Caco-2 (cell line): ENCODE results near the gene ZNF610. TPM values are rescaled to one million over a fixed set of nuclear protein-coding genes. Genes with fewer than 3 reads are reported as not detected.

ENCODE experiments used
- BruUV-seq: library from RNA; stranded (reverse); fragments of 400-500 nt; replicated peaks from 2 replicates; lab custom pipeline; 2021; lab: Mats Ljungman, UMichigan
- CTCF ChIA-PET: fragments of 300-600 bp; sonication (Branson Sonifier 250); formaldehyde crosslinking; loops from one replicate; lab custom pipeline; 2022; ENCODE audit warnings: antibody characterized with exemption; lab: Charles Lee
- POLR2A ChIA-PET: fragments of 300-600 bp; sonication (Branson Sonifier 250); formaldehyde crosslinking; loops from one replicate; lab custom pipeline; 2022; ENCODE audit warnings: antibody characterized with exemption; lab: Charles Lee
- DNase-seq, 2 experiments: peaks; one replicate each; pipeline versions ENCODE4 v3.0.0 to v3.0.0-alpha.2; 2020 to 2022
- H3K27me3 ChIP-seq: replicated peaks from 2 replicates; pipeline ENCODE4 v1.6.0; 2011; ENCODE audit warnings: low read length; ENCODE audit not compliant: control insufficient read depth, insufficient read depth
- H3K36me3 ChIP-seq: 2 replicates; pipeline ENCODE4 v1.5.1; 2011; ENCODE audit warnings: low read length; ENCODE audit not compliant: control insufficient read depth, insufficient read depth
- H3K4me1 ChIP-seq: fragments of 250-450 bp; sonication (Bioruptor Pico); 2 replicates; pipeline ENCODE4 v1.5.1; 2020; ENCODE audit warnings: mild to moderate bottlenecking
- H3K4me3 ChIP-seq: 2 replicates; pipeline ENCODE4 v1.5.1; 2011; ENCODE audit warnings: low read depth, mild to moderate bottlenecking, control low read depth, low read length
- H3K9me3 ChIP-seq: fragments of 250-450 bp; sonication (Bioruptor Pico); 2 replicates; pipeline ENCODE4 v1.5.1; 2020; ENCODE audit warnings: mild to moderate bottlenecking, moderate library complexity
- H3K27ac Mint-ChIP-seq: one replicate; pipeline ENCODE4 v1.8.0; 2022; ENCODE audit warnings: mixed read lengths; ENCODE audit not compliant: unreplicated experiment
- H3K27me3 Mint-ChIP-seq: one replicate; pipeline ENCODE4 v1.8.0; 2022; ENCODE audit warnings: mixed read lengths; ENCODE audit not compliant: insufficient read depth, unreplicated experiment
- H3K36me3 Mint-ChIP-seq: one replicate; pipeline ENCODE4 v1.8.0; 2022; ENCODE audit warnings: mild to moderate bottlenecking, mixed read lengths; ENCODE audit not compliant: insufficient read depth, unreplicated experiment
- H3K4me1 Mint-ChIP-seq: one replicate; pipeline ENCODE4 v1.8.0; 2022; ENCODE audit warnings: low read depth, mixed read lengths; ENCODE audit not compliant: unreplicated experiment
- H3K4me3 Mint-ChIP-seq: one replicate; pipeline ENCODE4 v1.8.0; 2022; ENCODE audit warnings: mild to moderate bottlenecking, moderate library complexity, mixed read lengths; ENCODE audit not compliant: unreplicated experiment
- H3K9me3 Mint-ChIP-seq: one replicate; pipeline ENCODE4 v1.8.0; 2022; ENCODE audit warnings: mixed read lengths; ENCODE audit not compliant: unreplicated experiment
- CTCF ChIP-seq, 2 experiments: fragments of 200-600 bp in 1 of 2; IDR thresholded peaks; 1 replicate in 1 of 2; 2 replicates in 1 of 2; pipeline versions ENCODE4 v1.5.1 to v1.8.0; 2011 to 2022; ENCODE audit warnings: antibody characterized with exemption in 1 of 2, control low read depth in 1 of 2, inconsistent platforms in 1 of 2, low read depth in 1 of 2, low read length in 1 of 2, mild to moderate bottlenecking in 1 of 2, moderate library complexity in 1 of 2; ENCODE audit not compliant: insufficient read depth in 1 of 2, severe bottlenecking in 1 of 2, unreplicated experiment in 1 of 2
- intact Hi-C: fragments of 100-400 bp; cut with micrococcal nuclease; formaldehyde crosslinking; loops from one replicate; pipeline ENCODE4 v1.10.0; 2022; ENCODE audit not compliant: unreplicated experiment
- total RNA-seq: library from RNA; stranded (reverse); gene quantifications from 2 replicates; pipeline ENCODE4 v1.2.3, GENCODE V29; 2022

The ZNF610 gene
- total RNA-seq, 1 experiment from 2014 or later, result 0.41 TPM

- H3K9me3 ChIP-seq, result peaks cover 36% of the 10 kb centered on the region
- no peak for TF ChIP-seq CTCF (IDR thresholded peaks at IDR 0.05; ENCODE audit: insufficient read depth in 1 of 2, low read depth in 1 of 2, low read length in 1 of 2, severe bottlenecking in 1 of 2, unreplicated experiment in 1 of 2)
- ChIA-PET POLR2A (no interaction called here), CTCF (no interaction called here)
- DNase-seq, result no peak
- intact Hi-C loops, result no loop called here
- no peaks in the 10 kb centered on the region for H3K27me3 Mint-ChIP-seq
- H3K4me3 ChIP-seq, result no peak overlapping the region
- no TSS peak for BruUV-seq
- no peaks in the 10 kb centered on the region for H3K4me1 Mint-ChIP-seq
- H3K36me3 ChIP-seq, result no peaks in the 10 kb centered on the region
- no peak overlapping the region for H3K27ac Mint-ChIP-seq
- H3K4me3 Mint-ChIP-seq, result no peak overlapping the region
- H3K9me3 Mint-ChIP-seq, result peaks cover 41% of the 10 kb centered on the region
- H3K4me1 ChIP-seq, result no peaks in the 10 kb centered on the region
- H3K27me3 ChIP-seq, result no peaks in the 10 kb centered on the region
- peaks cover 5% of the 10 kb centered on the region for H3K36me3 Mint-ChIP-seq
Observed at GRCh38 chr19:52391135-52391534, 55.1 kb downstream of the ZNF610 start.

DNA sequence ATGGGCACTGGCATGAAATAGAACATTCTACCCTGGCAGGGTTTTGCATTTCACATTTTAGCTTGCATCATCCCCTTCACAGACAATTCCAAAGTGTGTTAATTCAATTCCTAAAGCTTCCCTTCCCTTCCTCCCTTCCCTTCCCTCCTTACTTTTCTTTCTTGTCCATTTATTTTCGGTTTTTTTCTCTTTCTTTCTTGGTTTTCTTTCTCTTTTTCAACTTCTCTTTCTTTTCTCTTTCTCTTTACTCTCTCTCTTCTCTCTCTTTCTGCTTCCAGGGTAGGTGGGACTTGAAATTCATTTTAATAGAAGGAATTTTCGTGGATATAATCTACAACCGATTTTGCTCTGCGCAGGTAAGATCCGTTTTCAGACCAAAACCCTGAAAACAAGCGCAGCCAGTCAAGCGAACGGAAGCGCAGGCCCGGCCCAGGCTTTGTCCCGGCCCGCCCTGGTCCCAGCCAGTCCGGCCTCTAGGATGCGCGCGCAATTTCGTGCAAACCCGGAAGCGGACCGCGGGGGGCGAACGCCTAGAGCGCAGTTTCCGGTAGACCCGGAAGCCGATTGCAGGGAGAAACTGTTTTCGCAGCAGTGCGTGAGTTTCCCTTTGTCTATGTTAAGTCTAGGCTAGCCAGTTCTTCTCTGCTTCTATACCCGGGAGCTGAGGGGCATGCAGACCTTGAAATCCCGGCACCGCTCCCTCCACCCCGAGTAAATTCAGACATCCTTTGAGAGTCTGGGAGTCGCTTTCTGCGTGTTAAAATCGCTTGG, 61.5 kb downstream of the ZNF610 start, which contains the start of gene ZNF528:
Gene ZNF528 (plus strand): TSS at position 540 of the 771 bp plus-strand sequence. CDS start 4,165 bp downstream, outside the sequence.
- peak within 1 kb of the TSS; percentile 71 for H3K4me3 Mint-ChIP-seq
- intact Hi-C loops, result loop anchor here (5.0 kb wide), 1 partner anchor 130 kb away; the partner anchor contains the start of gene ZNF808
- H3K4me3 ChIP-seq, result peak within 1 kb of the TSS; percentile 66
- H3K27me3 ChIP-seq, result no peaks in the 10 kb centered on the region
- peaks cover 3% of the 10 kb centered on the region for H3K27me3 Mint-ChIP-seq
- peaks cover 47% of the 10 kb centered on the region for H3K9me3 ChIP-seq
- peaks cover 20% of the 10 kb centered on the region for H3K36me3 Mint-ChIP-seq
- peaks cover 50% of the 10 kb centered on the region for H3K9me3 Mint-ChIP-seq
- peak within 1 kb of the TSS; percentile 88 for H3K27ac Mint-ChIP-seq
- no peaks in the 10 kb centered on the region for H3K4me1 ChIP-seq
- peaks cover 7% of the 10 kb centered on the region for H3K4me1 Mint-ChIP-seq
- TF ChIP-seq CTCF (IDR thresholded peaks at IDR 0.05; ENCODE audit: insufficient read depth in 1 of 2, low read depth in 1 of 2, low read length in 1 of 2, severe bottlenecking in 1 of 2, unreplicated experiment in 1 of 2), result no peak
- peak; percentile 91 to 93 for DNase-seq
- CTCF ChIA-PET, result no interaction called here
- POLR2A ChIA-PET, result no interaction called here
- no peaks in the 10 kb centered on the region for H3K36me3 ChIP-seq
- BruUV-seq, result TSS peak; percentile 35

DNA sequence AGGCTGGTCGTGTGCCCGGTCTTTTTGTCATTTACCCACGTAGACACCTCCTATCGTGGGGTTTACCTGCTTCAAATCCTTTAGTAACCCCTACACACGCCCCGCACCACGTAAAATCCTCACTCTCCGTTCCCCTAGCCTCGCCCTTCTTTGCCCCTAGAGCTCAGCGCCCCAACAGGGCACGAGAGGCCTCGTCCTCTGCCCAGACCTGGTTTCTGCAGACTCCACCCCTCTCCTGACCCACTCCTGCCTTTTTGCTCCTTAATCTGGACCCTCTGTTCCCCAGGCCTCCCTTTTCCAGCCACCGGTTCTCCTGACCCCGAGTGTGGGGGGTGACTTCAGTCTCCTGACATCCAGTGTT, 62.0 kb downstream of the ZNF610 start:
- no peak for TF ChIP-seq CTCF (IDR thresholded peaks at IDR 0.05; ENCODE audit: insufficient read depth in 1 of 2, low read depth in 1 of 2, low read length in 1 of 2, severe bottlenecking in 1 of 2, unreplicated experiment in 1 of 2)
- Histone ChIP-seq H3K36me3 (no peaks in the 10 kb centered on the region), H3K9me3 (peaks cover 47% of the 10 kb centered on the region), H3K4me3 (peak overlapping the region; percentile 66), H3K27me3 (no peaks in the 10 kb centered on the region), H3K4me1 (no peaks in the 10 kb centered on the region)
- peaks cover 22% of the 10 kb centered on the region for H3K36me3 Mint-ChIP-seq
- H3K4me1 Mint-ChIP-seq, result peaks cover 7% of the 10 kb centered on the region
- intact Hi-C loops, result loop anchor here (5.0 kb wide), 1 partner anchor 129 kb away; the partner anchor contains the start of gene ZNF808
- POLR2A ChIA-PET, result no interaction called here
- peak overlapping the region; percentile 88 for H3K27ac Mint-ChIP-seq
- no peak for DNase-seq
- CTCF ChIA-PET, result no interaction called here
- peaks cover 3% of the 10 kb centered on the region for H3K27me3 Mint-ChIP-seq
- H3K4me3 Mint-ChIP-seq, result peak overlapping the region; percentile 71
- BruUV-seq, result TSS peak; percentile 43
- peaks cover 45% of the 10 kb centered on the region for H3K9me3 Mint-ChIP-seq
